Astrocyte of the cerebellum (primary cell): ENCODE measurements around the gene RAB6D.
A peak's percentile ranks its signal among the peaks of the same experiment; 100 is the strongest.
"Not testable (repeated sequence)": the region's sequence is repeated elsewhere in the genome, so short reads cannot be mapped to it uniquely, and the experiment has no call there.

ENCODE experiments used
- DNase-seq: peaks from one replicate; pipeline ENCODE4 v3.0.0-alpha.2; 2011; ENCODE audit warnings: low read depth
- H3K4me3 ChIP-seq: 2 replicates; pipeline ENCODE4 v1.5.1; 2011; ENCODE audit warnings: mild to moderate bottlenecking, low read depth, low read length, moderate library complexity
- in situ Hi-C: cut with HindIII; loops from 2 replicates; pipeline ENCODE4 v1.10.0; 2017; ENCODE audit warnings: low sequenced_read_pairs
- TF ChIP-seq, protein P1 (sequence below): IDR thresholded peaks from 2 replicates; pipeline ENCODE4 v1.5.1; 2012; ENCODE audit warnings: low read length, low read depth, moderate library complexity, mild to moderate bottlenecking; ENCODE audit errors: missing control alignments

RAB6D gene

DNA sequence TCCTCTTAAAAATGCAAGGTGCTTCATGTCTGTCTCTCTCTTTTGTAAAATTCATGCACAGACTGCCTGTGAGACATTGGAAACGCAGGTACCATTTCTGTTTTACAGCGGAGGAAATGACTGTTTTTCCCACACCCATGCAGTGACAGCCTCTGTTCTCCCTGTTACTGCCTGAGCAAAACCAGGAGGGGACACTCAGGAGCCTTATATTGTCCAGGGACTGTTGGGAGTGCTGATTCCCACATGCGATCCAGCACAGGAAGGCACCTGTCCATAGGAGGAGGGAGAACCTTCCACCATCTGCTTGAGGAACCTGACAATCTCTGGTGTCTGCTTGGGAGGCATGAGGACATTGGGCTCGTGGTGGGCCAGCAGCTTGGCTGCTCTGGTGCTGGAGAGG is 36.9 kb upstream of the RAB6D start:
- TF ChIP-seq, protein P1, sequence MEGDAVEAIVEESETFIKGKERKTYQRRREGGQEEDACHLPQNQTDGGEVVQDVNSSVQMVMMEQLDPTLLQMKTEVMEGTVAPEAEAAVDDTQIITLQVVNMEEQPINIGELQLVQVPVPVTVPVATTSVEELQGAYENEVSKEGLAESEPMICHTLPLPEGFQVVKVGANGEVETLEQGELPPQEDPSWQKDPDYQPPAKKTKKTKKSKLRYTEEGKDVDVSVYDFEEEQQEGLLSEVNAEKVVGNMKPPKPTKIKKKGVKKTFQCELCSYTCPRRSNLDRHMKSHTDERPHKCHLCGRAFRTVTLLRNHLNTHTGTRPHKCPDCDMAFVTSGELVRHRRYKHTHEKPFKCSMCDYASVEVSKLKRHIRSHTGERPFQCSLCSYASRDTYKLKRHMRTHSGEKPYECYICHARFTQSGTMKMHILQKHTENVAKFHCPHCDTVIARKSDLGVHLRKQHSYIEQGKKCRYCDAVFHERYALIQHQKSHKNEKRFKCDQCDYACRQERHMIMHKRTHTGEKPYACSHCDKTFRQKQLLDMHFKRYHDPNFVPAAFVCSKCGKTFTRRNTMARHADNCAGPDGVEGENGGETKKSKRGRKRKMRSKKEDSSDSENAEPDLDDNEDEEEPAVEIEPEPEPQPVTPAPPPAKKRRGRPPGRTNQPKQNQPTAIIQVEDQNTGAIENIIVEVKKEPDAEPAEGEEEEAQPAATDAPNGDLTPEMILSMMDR, result no peak
- in situ Hi-C loops, result no loop called here
- no peak overlapping the region for H3K4me3 ChIP-seq
- no peak for DNase-seq

DNA sequence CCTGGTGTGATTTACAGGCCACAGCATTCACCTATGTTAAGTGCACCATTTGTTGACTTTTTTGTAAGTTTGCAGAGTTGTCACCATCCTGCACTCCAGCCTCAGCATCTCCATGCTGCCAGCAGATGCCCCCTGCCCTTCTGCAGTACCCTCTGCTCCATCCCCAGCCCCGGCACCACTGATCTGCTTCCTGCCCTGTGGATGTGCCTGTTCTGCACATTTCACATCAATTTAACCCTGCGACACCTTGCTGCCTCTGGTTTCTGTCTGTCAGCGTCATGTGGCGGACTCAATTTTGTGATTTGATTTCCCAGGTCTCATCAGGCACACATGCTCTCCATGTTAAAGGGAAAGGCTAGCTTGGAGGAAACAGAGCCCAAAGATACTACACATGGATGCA is 36.5 kb upstream of the RAB6D start:
- DNase-seq, in situ Hi-C loops, H3K4me3 ChIP-seq: not testable (repeated sequence)

DNA sequence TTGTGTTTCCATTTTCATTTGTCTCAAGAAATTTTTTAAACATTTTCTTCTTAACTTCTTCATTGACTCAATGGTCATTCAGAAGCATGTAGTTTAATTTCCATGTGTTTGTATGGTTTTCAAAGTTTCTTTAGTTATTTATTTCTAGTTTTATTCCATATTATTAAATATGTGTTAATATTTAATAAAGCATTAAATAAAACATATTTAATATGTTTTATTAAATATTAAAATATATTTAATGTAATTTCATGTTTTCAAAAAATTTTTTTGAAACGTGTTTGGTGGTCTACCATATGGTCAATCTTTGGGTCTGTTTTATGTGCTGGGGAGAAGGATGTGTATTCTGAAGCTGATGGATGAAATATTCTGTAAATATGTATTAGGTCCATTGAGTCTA is 32.2 kb upstream of the RAB6D start:
- H3K4me3 ChIP-seq, in situ Hi-C loops, DNase-seq: not testable (repeated sequence)

DNA sequence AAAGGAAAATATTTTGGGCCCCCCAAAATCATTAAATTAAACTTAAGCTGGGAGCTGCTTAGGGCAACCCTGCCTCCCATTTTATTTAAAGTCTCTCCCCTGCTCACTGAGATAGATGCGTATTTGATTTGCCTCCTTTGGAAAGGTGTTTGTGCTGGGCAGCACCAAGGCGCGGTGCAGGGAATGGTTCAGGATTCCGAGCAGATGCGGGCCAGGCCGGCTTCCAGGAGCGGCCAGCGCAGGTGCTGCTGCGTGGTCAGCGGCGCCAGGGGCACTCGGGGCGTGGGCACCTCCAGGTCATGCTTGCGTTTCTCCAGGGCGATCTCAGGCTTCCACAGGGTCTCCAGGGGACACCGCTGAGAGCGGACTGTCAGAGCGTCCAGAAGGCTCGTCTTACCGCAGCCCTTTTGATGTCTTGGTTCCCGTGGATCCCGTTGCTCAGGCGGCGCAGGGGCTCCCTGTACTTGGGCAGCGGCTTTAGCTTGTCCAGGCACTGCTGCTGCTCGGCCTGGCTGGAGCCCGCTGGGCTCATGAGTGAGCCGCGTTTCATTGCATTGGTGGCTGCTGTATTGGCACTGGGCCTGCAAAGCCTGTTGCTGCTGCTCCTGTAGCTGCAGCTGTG is 31.2 kb upstream of the RAB6D start:
- in situ Hi-C loops, DNase-seq: not testable (repeated sequence)
- peak overlapping the region; percentile 15 for H3K4me3 ChIP-seq

DNA sequence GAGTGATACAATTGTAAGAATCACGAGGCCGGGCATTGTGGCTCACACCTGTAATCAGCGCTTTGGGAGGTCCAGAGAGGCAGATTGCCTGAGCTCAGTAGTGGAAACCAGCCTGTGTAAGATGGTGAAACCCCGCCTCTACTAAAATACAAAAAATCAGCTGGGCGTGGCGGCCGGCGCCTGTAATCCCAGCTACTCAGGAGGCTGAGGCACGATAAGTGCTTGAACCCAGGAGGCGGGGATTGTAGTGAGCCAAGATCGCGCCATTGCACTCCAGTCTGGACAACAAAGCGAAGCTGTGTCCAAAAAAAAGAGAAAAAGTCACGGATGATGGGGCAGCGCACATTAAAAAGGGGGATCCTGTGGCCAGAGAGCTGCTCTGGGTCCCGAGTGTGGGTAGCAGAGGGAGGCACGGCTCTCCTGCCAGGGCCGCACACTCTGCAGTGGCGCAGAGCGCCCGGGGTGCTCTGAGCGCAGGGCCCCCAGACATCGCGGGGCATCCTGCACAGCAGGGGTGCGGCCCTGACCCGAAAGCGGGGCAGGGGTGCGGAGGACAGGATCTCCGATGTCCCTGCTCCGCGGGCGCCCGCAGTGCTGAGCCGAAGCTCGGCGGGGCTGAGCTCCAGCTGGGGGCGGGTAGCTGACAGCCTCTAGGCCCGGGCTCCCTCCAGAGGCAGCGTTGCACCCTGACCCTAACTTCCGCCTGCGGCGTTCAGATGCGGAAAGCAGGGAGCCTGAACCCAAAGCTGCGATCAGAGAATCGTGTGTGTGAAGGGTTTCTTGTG is 30.4 kb upstream of the RAB6D start:
- TF ChIP-seq, protein P1, result no peak
- H3K4me3 ChIP-seq, result no peak overlapping the region
- no peak for DNase-seq
- in situ Hi-C loops, result no loop called here

DNA sequence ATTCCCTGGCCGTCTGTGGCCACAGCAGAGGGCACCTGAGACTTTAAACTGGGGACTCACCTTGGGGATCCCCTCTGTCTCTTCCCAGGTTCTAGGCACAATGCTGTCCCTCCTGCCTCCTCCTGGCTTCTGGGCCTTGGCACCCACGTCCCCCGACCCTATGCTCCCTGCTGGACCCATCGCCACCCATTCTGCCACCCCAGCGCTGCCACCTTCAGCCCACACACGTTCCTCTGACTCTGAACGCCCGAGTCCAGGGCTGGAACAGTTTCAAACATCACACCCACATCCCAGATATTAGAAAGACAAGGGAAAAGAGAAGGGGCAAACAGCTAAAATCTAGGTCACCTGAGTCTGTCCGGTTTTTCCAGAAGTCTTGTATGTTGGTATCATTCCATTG is 28.0 kb upstream of the RAB6D start:
- DNase-seq, in situ Hi-C loops, H3K4me3 ChIP-seq: not testable (repeated sequence)

DNA sequence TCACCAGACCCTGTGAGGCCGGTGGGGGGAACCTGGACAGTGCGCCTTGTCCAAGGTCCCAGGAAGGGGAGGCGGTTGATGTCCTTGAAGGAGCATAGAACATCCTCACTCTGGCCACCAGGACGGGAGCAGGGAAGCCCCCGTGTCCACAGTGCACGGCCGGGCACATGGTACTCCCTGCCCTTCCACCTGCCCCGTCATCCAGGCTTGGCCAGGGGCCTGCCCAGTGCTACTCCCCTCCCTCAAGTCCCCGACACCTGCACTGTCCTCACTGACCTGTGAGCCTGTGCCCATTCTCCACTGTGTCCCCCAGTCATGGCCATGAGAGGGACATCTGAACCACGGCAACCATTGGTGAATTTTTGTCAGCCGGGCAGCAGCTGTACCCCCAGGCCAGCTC is 27.5 kb upstream of the RAB6D start:
- DNase-seq, H3K4me3 ChIP-seq, in situ Hi-C loops: not testable (repeated sequence)

DNA sequence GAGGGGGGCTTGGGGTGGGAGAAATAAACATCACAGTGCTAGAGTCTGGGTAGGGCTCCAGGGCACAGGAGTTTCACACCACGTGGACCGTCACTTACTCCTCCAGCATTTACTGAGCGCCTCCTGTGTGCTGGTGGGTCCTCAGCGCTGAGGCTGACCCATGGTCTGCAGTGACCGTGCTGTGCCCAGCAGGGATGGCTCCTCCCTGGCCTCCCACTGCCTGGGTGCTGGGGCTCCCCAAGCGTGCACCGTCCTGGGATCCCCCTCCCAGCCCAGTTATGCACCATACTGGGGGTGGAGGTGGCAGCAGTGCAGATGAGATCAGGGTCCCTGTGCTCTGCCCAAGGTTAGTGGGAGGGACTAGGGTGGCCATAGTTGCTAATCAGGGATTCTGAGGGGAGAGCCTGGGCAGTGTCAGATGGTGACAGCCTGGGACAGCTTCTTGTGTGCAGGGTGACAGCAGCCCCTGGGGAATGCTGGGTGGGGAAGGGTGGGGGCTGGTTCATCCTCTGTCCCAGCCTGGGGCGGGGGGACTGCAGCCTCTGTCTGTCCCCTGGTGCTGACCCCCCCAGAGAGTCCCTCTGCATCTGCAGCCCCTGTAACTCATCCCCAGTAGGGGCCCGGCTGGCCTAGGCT is 26.6 kb upstream of the RAB6D start:
- in situ Hi-C loops, H3K4me3 ChIP-seq, DNase-seq: not testable (repeated sequence)

DNA sequence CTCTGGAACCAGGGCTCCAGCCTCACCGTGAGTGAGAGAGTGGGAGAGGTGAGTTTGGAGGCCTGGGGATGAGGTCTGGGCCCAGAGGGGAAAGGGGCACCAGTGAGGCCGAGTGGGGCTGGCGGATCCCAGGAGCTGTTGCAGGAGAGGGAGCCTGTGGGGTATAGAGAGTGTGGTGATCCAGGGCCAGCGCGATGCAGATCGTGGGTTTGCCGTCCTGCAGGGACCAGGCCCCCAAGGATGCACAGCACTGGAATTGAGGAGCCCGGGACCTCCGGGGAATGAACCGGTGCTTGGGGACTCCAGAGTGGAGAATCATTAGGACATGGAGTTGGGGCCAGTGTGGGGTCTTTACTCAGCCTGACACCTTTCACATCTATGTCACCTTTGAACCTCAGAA is 25.7 kb upstream of the RAB6D start:
- TF ChIP-seq, protein P1, result no peak
- no peak for DNase-seq
- in situ Hi-C loops, result no loop called here

DNA sequence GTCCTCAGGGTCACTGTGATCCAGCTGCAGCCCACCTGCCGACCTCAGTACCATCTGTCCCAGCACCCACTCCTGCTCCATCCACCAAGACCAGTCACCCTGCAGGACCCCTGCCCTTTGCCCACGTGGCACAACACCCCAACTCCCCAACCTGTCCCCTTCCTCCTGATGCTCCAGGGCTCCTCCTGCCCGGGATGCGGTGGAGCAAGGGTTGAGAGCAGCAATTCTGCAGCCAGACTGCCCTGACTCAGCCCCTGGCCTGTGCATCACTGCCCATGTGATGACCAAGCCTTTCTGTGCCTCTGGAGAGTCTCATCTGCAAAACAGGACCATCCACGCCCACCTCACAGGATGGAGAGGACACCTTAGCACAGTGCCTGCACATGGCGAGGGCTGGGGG is 24.9 kb upstream of the RAB6D start:
- in situ Hi-C loops, H3K4me3 ChIP-seq, DNase-seq: not testable (repeated sequence)

More for the DNA sequence above, 25.7 kb upstream of the RAB6D start:
- H3K4me3 ChIP-seq, result no peak overlapping the region

DNA sequence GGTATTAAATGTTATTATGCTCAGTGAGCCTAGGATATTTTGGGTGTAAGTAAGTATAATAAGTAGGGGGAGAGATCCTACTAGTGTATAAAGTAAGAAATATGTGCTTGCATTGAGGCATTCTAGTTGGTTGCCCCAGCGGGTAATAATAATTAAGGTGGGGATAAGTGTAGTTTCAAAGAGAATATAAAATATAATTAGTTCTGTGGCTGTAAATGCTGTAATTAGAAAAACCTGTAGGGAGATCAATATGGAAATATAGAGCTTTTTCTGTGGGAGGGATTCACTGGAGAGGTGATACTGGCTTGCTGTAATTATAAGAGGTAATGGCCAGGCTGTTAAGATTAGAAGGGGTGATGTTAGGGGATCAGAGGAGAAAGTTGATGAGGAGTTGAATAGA is 9.1 kb upstream of the RAB6D start:
- not testable (repeated sequence) for DNase-seq, H3K4me3 ChIP-seq
- in situ Hi-C loops, result loop anchor here (5.0 kb wide), 1 partner anchor 1096 kb away; no protein-coding TSS in a partner anchor
